ENCODE measurements around the gene EPB41L4A.
"Not testable (repeated sequence)": the region's sequence is repeated elsewhere in the genome, so short reads cannot be mapped to it uniquely, and the experiment has no call there.

Gene EPB41L4A

DNA sequence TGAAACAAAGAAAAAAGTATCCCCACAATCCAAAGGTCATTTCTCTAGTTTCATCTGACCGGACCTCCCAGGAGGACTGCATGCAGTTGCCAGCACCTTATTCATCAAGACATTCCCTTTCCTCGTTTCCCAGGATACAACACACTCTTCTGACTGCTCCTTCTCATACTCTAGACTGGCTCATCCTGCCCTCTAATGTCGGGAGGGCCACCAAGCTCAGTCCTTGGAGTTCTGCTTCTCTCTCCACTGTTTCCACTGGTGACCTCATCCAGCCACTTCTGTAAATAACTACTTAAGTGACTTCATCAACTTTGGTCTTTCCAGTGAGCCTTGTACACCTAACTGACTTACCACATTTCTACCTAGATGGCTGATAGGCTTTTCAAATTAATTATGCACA is 179.1 kb downstream of the EPB41L4A start:
- H3K9me3 ChIP-seq (ENCODE audit: low read length) = no peaks in the 10 kb centered on the region
- no peak overlapping the region for H3K4me3 ChIP-seq (ENCODE audit: low read depth in 1 of 2, low read length in 2 of 2)
- no peak overlapping the region for H3K27ac ChIP-seq (ENCODE audit: low read depth, low read length)
- H3K9ac ChIP-seq (ENCODE audit: low read length) = no peak overlapping the region
- H3K36me3 ChIP-seq (ENCODE audit: insufficient read depth, low read length) = no peaks in the 10 kb centered on the region
- H3K27me3 ChIP-seq (ENCODE audit: control insufficient read depth in 1 of 2, insufficient read depth in 2 of 2, low read length in 2 of 2) = no peaks in the 10 kb centered on the region
- no peaks in the 10 kb centered on the region for H3K4me1 ChIP-seq (ENCODE audit: insufficient read depth, low read length)

DNA sequence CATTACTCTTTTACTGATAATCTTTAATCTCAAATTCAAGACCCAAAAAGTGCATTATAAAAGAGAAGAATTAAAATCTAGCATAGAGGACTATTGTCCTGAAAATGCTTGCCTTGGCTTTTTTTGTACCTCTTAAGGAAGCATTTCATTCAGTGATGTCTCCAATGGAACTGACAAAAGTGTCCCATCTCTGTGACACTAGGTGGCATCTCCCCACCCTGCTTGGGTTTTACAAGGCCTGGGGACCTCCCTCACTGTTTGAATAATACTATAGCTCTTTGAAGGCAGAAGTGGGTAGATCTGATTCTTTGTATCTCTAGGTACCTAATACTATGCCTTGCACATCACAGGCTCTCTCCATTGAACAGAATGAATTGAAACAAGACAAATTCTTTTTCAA is 180.6 kb downstream of the EPB41L4A start:
- H3K4me3 ChIP-seq (ENCODE audit: low read depth in 1 of 2, low read length in 2 of 2) = no peak overlapping the region
- no peaks in the 10 kb centered on the region for H3K27me3 ChIP-seq (ENCODE audit: control insufficient read depth in 1 of 2, insufficient read depth in 2 of 2, low read length in 2 of 2)
- H3K36me3 ChIP-seq (ENCODE audit: insufficient read depth, low read length) = no peaks in the 10 kb centered on the region
- no peak overlapping the region for H3K9ac ChIP-seq (ENCODE audit: low read length)
- no peaks in the 10 kb centered on the region for H3K9me3 ChIP-seq (ENCODE audit: low read length)
- H3K4me1 ChIP-seq (ENCODE audit: insufficient read depth, low read length) = no peaks in the 10 kb centered on the region
- H3K27ac ChIP-seq (ENCODE audit: low read depth, low read length) = no peak overlapping the region

DNA sequence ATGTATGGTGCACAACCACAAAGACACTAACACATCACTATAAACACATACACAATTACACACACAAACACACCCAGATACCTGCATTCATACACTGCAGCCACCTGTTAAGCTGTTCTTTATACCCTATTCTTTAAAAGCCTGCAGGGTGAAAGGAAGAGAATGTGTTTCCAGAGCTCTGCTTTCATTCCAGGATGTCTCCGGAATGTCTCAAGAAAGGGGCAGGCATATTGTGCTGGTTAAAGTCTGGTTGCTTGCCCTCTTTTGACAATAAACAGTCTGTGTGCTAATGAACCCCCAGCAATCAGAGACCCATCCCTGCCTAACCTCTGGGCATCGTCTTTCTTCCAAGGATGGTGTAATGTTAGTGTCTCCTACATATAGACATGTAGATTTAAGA is 181.6 kb downstream of the EPB41L4A start:
- H3K9ac ChIP-seq (ENCODE audit: low read length) = no peak overlapping the region
- H3K9me3 ChIP-seq (ENCODE audit: low read length) = no peaks in the 10 kb centered on the region
- no peaks in the 10 kb centered on the region for H3K27me3 ChIP-seq (ENCODE audit: control insufficient read depth in 1 of 2, insufficient read depth in 2 of 2, low read length in 2 of 2)
- no peak overlapping the region for H3K27ac ChIP-seq (ENCODE audit: low read depth, low read length)
- no peak overlapping the region for H3K4me3 ChIP-seq (ENCODE audit: low read depth in 1 of 2, low read length in 2 of 2)
- H3K4me1 ChIP-seq (ENCODE audit: insufficient read depth, low read length) = no peaks in the 10 kb centered on the region
- H3K36me3 ChIP-seq (ENCODE audit: insufficient read depth, low read length) = no peaks in the 10 kb centered on the region

DNA sequence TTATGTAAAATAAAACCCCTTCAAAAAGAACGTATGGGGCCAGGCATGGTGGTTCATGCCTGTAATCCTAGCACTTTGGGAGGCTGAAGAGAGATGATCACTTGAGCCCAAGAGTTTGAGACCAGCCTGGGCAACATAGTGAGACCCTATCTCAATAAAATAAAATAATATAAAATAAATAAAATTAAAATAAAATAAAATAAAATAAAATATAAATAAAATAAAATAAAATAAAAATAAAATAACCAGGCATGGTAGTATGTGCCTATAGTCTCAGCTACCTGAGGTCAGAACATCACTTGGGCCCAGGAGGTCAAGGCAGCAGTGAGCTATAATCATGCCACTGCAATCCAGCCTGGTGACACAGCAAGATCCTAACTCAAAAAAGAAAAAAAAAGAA is 185.1 kb downstream of the EPB41L4A start:
- H3K27ac ChIP-seq (ENCODE audit: low read depth, low read length) = no peak overlapping the region
- no peaks in the 10 kb centered on the region for H3K27me3 ChIP-seq (ENCODE audit: control insufficient read depth in 1 of 2, insufficient read depth in 2 of 2, low read length in 2 of 2)
- H3K9ac ChIP-seq (ENCODE audit: low read length) = no peak overlapping the region
- H3K4me1 ChIP-seq (ENCODE audit: insufficient read depth, low read length) = no peaks in the 10 kb centered on the region
- no peaks in the 10 kb centered on the region for H3K36me3 ChIP-seq (ENCODE audit: insufficient read depth, low read length)
- H3K9me3 ChIP-seq (ENCODE audit: low read length) = no peaks in the 10 kb centered on the region
- no peak overlapping the region for H3K4me3 ChIP-seq (ENCODE audit: low read depth in 1 of 2, low read length in 2 of 2)

DNA sequence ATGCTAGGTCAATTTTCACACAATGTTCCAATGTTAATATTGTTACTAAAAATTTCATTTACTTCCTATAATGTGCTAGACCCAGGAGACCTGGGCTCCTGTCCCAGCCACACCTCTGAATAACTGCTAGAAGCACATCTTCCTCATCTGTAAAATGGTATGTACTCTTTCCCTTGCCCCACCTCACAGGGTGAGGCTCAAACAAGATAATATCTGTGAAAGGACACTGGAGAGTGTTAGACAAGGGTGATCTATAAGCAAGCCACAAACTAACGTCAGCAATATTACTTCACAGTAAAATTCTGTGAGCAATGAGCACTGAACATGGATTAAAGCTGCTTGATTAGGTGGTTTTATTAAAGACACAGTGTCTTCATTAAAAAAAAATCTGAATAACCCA is 186.4 kb downstream of the EPB41L4A start:
- no peaks in the 10 kb centered on the region for H3K36me3 ChIP-seq (ENCODE audit: insufficient read depth, low read length)
- peaks cover 7% of the 10 kb centered on the region for H3K4me1 ChIP-seq (ENCODE audit: insufficient read depth, low read length)
- no peaks in the 10 kb centered on the region for H3K27me3 ChIP-seq (ENCODE audit: control insufficient read depth in 1 of 2, insufficient read depth in 2 of 2, low read length in 2 of 2)
- no peak overlapping the region for H3K4me3 ChIP-seq (ENCODE audit: low read depth in 1 of 2, low read length in 2 of 2)
- no peak overlapping the region for H3K9ac ChIP-seq (ENCODE audit: low read length)
- H3K9me3 ChIP-seq (ENCODE audit: low read length) = no peaks in the 10 kb centered on the region
- H3K27ac ChIP-seq (ENCODE audit: low read depth, low read length) = no peak overlapping the region

DNA sequence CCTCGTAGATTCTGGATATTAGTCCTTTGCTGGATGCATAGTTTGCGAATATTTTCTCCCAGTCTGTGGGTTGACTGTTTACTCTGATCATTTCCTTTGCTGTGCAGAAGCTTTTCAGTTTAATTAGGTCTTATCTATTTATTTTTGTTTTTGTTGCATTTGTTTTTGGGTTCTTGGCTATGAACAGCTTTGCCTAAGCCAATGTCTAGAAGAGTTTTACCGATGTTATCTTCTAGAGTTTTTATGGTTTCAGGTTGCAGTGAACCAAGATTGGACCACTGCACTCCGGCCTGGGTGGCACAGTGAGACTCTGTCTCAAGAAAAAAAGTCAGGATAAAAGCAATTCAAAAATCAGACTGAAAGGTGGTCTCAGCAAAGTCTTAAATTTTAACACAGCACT is 188.5 kb downstream of the EPB41L4A start:
- no peaks in the 10 kb centered on the region for H3K27me3 ChIP-seq (ENCODE audit: control insufficient read depth in 1 of 2, insufficient read depth in 2 of 2, low read length in 2 of 2)
- H3K9me3 ChIP-seq (ENCODE audit: low read length) = no peaks in the 10 kb centered on the region
- H3K4me3 ChIP-seq (ENCODE audit: low read depth in 1 of 2, low read length in 2 of 2) = no peak overlapping the region
- H3K9ac ChIP-seq (ENCODE audit: low read length) = no peak overlapping the region
- no peaks in the 10 kb centered on the region for H3K36me3 ChIP-seq (ENCODE audit: insufficient read depth, low read length)
- peaks cover 7% of the 10 kb centered on the region for H3K4me1 ChIP-seq (ENCODE audit: insufficient read depth, low read length)
- H3K27ac ChIP-seq (ENCODE audit: low read depth, low read length) = no peak overlapping the region

DNA sequence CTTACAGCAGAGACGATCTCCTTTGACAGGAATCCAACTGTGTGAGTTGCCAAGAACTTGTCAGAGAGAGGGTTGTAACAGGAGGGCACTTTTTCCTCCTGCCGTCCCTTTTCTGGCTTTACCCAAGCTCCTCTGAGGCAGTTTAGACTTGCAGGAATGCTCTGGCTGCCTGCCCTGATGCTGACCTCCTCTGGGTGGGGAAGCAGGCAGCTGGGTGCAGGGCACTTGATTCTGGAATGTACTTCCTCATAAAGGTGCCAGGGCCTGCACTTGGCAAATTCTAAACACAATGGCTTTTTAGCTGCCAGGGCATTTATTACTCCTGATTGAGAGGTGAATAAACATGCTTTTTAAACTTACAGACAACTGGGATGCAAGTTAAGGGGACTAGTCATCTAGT is 190.4 kb downstream of the EPB41L4A start:
- no peak overlapping the region for H3K4me3 ChIP-seq (ENCODE audit: low read depth in 1 of 2, low read length in 2 of 2)
- H3K4me1 ChIP-seq (ENCODE audit: insufficient read depth, low read length) = peaks cover 7% of the 10 kb centered on the region
- H3K9me3 ChIP-seq (ENCODE audit: low read length) = no peaks in the 10 kb centered on the region
- no peak overlapping the region for H3K9ac ChIP-seq (ENCODE audit: low read length)
- no peaks in the 10 kb centered on the region for H3K36me3 ChIP-seq (ENCODE audit: insufficient read depth, low read length)
- H3K27ac ChIP-seq (ENCODE audit: low read depth, low read length) = no peak overlapping the region
- no peaks in the 10 kb centered on the region for H3K27me3 ChIP-seq (ENCODE audit: control insufficient read depth in 1 of 2, insufficient read depth in 2 of 2, low read length in 2 of 2)

DNA sequence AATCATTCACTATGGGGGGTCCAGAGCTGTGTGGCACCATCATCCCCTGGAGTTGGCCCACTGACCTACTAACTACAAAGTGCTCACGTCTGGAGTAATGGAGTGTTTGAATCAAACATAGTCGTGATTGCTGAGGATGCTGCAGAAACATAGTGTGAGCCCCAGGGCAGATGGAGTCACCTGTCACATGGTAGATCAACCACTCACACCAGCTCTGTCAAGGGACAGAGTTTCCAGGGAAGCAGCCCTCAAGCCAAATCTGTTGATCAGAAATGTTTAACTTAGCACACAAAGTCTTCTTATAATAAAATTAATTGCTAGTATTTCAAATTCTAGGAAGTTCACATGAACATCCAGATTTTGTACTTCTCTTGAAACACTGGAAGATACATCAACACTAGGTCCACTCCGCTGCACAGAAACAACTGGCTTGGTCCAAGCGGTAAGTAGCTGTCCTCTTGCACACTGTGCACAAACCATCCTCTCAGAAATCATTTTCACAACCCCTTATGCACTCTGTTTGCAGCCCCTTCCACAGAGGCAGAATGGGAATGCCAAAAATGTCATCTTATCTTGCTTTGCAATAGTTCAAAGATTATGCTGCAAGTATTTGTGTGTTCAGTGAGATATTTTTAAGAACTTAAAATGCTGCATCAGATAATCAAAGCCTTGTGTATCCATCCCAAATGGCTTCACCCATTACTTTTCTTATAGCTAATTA is 191.0 kb downstream of the EPB41L4A start:
- H3K27me3 ChIP-seq (ENCODE audit: control insufficient read depth in 1 of 2, insufficient read depth in 2 of 2, low read length in 2 of 2) = no peaks in the 10 kb centered on the region
- no peak overlapping the region for H3K27ac ChIP-seq (ENCODE audit: low read depth, low read length)
- H3K36me3 ChIP-seq (ENCODE audit: insufficient read depth, low read length) = no peaks in the 10 kb centered on the region
- H3K9me3 ChIP-seq (ENCODE audit: low read length) = no peaks in the 10 kb centered on the region
- no peak overlapping the region for H3K9ac ChIP-seq (ENCODE audit: low read length)
- no peak overlapping the region for H3K4me3 ChIP-seq (ENCODE audit: low read depth in 1 of 2, low read length in 2 of 2)
- peaks cover 7% of the 10 kb centered on the region for H3K4me1 ChIP-seq (ENCODE audit: insufficient read depth, low read length)

DNA sequence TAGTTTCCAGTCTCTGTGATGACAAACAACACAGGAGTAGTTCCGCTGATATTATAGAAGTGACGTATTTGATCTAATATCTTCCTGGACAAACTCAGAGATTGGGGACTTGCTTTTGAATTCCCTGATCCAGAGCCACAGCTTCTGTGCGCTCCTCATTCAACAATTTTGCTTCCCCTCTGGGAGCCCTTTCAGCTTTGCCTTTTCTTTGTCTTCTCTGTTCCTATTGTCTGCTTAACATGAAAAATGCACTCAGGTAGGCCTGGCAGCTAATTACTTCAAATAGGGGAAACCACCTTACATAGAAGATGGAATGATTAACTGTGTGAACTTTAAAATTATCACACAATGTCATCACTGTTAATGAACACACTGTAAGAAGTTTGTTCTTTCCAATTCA is 192.9 kb downstream of the EPB41L4A start:
- Histone ChIP-seq H3K4me3 (ENCODE audit: low read depth in 1 of 2, low read length in 2 of 2) (no peak overlapping the region), H3K9me3 (ENCODE audit: low read length) (no peaks in the 10 kb centered on the region), H3K4me1 (ENCODE audit: insufficient read depth, low read length) (peaks cover 7% of the 10 kb centered on the region), H3K36me3 (ENCODE audit: insufficient read depth, low read length) (no peaks in the 10 kb centered on the region), H3K27me3 (ENCODE audit: control insufficient read depth in 1 of 2, insufficient read depth in 2 of 2, low read length in 2 of 2) (no peaks in the 10 kb centered on the region), H3K27ac (ENCODE audit: low read depth, low read length) (no peak overlapping the region), H3K9ac (ENCODE audit: low read length) (no peak overlapping the region)

DNA sequence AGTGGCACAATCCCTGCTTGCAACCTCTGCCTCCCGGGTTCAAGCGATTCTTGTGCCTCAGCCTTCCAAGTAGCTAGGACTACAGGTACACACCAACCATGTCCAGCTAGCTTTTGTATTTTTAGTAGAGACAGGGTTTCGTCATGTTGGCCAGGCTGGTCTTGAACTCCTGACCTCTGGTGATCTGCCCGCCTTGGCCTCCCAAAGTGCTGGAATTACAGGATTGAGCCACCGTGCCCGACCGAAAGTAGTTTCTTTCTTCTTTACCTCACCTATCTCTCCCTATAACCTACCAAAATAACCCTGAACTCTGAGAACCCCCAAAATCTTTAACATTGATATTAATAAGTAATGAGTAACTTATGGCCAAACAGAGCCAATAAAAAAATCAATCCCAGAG is 196.1 kb downstream of the EPB41L4A start:
- not testable (repeated sequence) for H3K27ac ChIP-seq (ENCODE audit: low read depth, low read length); H3K9ac ChIP-seq (ENCODE audit: low read length); H3K4me1 ChIP-seq (ENCODE audit: insufficient read depth, low read length); H3K36me3 ChIP-seq (ENCODE audit: insufficient read depth, low read length); H3K4me3 ChIP-seq (ENCODE audit: low read depth in 1 of 2, low read length in 2 of 2); H3K27me3 ChIP-seq (ENCODE audit: control insufficient read depth in 1 of 2, insufficient read depth in 2 of 2, low read length in 2 of 2); H3K9me3 ChIP-seq (ENCODE audit: low read length)

DNA sequence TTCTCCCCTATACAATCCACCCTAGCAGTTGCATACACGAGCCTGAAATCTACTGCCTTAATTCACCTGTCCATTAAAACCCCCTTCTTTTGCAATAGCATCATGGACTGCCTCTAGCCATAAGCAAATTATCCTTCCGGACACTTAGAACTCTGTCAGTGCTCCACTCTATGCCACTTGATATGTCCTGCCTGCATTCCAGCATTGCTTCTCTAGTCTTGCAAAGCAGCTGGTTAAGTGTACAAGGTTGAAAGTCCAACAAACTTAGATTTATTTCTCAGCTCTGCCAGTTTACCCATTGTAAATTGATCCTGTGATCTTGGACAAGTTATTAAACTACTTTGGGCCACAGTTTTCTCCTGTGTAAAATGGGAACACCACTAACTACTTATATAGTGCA is 197.9 kb downstream of the EPB41L4A start:
- Histone ChIP-seq H3K4me1 (ENCODE audit: insufficient read depth, low read length) (no peaks in the 10 kb centered on the region), H3K27me3 (ENCODE audit: control insufficient read depth in 1 of 2, insufficient read depth in 2 of 2, low read length in 2 of 2) (no peaks in the 10 kb centered on the region), H3K9me3 (ENCODE audit: low read length) (no peaks in the 10 kb centered on the region), H3K9ac (ENCODE audit: low read length) (no peak overlapping the region), H3K36me3 (ENCODE audit: insufficient read depth, low read length) (no peaks in the 10 kb centered on the region), H3K27ac (ENCODE audit: low read depth, low read length) (no peak overlapping the region), H3K4me3 (ENCODE audit: low read depth in 1 of 2, low read length in 2 of 2) (no peak overlapping the region)

DNA sequence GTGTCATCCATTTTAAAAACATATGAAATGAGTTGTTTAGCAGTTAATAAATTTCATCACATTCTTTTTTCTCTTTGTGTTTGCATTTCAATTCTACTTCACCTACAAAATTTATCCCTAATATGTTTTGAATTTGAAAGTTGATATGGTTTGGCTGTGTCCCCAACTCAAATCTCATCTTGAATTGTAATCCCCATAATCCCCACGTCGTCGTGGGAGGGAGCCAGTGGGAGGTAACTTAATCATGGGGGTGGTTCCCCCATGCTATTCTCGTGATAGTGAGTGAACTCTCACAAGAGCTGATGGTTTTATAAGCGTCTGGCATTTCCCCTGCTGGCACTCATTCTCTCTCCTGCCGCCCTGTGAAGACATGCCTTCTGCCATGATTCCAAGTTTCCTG is 200.1 kb downstream of the EPB41L4A start:
- no peaks in the 10 kb centered on the region for H3K27me3 ChIP-seq (ENCODE audit: control insufficient read depth in 1 of 2, insufficient read depth in 2 of 2, low read length in 2 of 2)
- no peak overlapping the region for H3K9ac ChIP-seq (ENCODE audit: low read length)
- H3K36me3 ChIP-seq (ENCODE audit: insufficient read depth, low read length) = no peaks in the 10 kb centered on the region
- no peaks in the 10 kb centered on the region for H3K4me1 ChIP-seq (ENCODE audit: insufficient read depth, low read length)
- no peak overlapping the region for H3K4me3 ChIP-seq (ENCODE audit: low read depth in 1 of 2, low read length in 2 of 2)
- H3K27ac ChIP-seq (ENCODE audit: low read depth, low read length) = no peak overlapping the region
- H3K9me3 ChIP-seq (ENCODE audit: low read length) = no peaks in the 10 kb centered on the region

Data from muscle layer of colon (tissue), 2 donors.